Measurements from ENCODE around the gene DNAAF5. TPM values are rescaled to one million over a fixed set of nuclear protein-coding genes. Genes with fewer than 3 reads are reported as not detected.
A peak's percentile ranks its signal among the peaks of the same experiment; 100 is the strongest.
"Not testable (repeated sequence)": the region's sequence is repeated elsewhere in the genome, so short reads cannot be mapped to it uniquely, and the experiment has no call there.

DNAAF5 gene
- total and polyA plus RNA-seq, 12 donors = 10.4 to 30.0 (median 24.7) TPM

- H3K4me3 ChIP-seq = no peak overlapping the region
- 96 to 97% methylated on average over 26 of the region's 26 CpGs for WGBS, 2 donors
- H3K36me3 ChIP-seq = peaks cover 0 to 52% (median 8%) of the 10 kb centered on the region in 9 donors
- no peaks in the 10 kb centered on the region for H3K27me3 ChIP-seq
- intact Hi-C loops (cut with DNase I) = no loop called here
- DNase-seq = no peak
- no peak for ATAC-seq
- no peak for TF ChIP-seq CTCF (IDR thresholded peaks at IDR 0.05)
- H3K4me1 ChIP-seq = peaks cover 0 to 29% (median 15%) of the 10 kb centered on the region in 9 donors
- peak overlapping the region in 1 of 10 donors; percentile 77 for H3K27ac ChIP-seq
- H3K9me3 ChIP-seq = no peaks in the 10 kb centered on the region
These were observed 23.8 kb downstream of the DNAAF5 start for GRCh38 chr7:750111-750905.

- no peak overlapping the region for H3K27ac ChIP-seq
- H3K27me3 ChIP-seq = no peaks in the 10 kb centered on the region
- no peak overlapping the region for H3K4me3 ChIP-seq
- DNase-seq = no peak
- peaks cover 0 to 23% (median 14%) of the 10 kb centered on the region in 9 donors for H3K4me1 ChIP-seq
- no peak for TF ChIP-seq CTCF (IDR thresholded peaks at IDR 0.05)
- ATAC-seq = no peak
- H3K36me3 ChIP-seq = peaks cover 0 to 58% (median 11%) of the 10 kb centered on the region in 9 donors
- no peaks in the 10 kb centered on the region for H3K9me3 ChIP-seq
- intact Hi-C loops (cut with DNase I) = no loop called here
- WGBS, 2 donors = 90 to 96% methylated on average over 15 of the region's 15 CpGs
These were observed 25.3 kb downstream of the DNAAF5 start for GRCh38 chr7:751826-752225.

DNA sequence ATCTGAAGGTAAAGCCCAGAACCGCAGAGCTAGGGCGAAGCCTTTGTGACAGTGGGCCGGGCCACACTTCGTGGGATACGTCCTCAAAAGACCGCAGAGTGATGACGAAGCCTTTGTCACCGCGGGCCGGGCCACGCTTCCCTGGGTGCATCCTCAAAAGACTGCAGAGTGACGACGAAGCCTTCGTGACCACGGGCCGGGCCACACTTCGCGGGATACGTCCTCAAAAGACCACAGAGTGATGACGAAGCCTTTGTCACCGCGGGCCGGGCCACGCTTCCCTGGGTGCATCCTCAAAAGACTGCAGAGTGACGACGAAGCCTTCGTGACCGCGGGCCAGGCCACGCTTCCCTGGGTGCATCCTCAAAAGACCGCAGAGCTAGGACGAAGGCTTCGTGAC lies 25.8 kb downstream of the DNAAF5 start:
- DNase-seq; ATAC-seq; intact Hi-C loops (cut with DNase I); H3K27me3 ChIP-seq; H3K27ac ChIP-seq; H3K9me3 ChIP-seq; H3K4me3 ChIP-seq: not testable (repeated sequence)
- Histone ChIP-seq H3K4me1 (peaks cover 0 to 23% (median 14%) of the 10 kb centered on the region in 9 donors), H3K36me3 (peaks cover 0 to 62% (median 15%) of the 10 kb centered on the region in 9 donors)
- 92 to 98% methylated on average over 33 of the region's 33 CpGs for WGBS, 2 donors

- TF ChIP-seq CTCF (IDR thresholded peaks at IDR 0.05) = no peak
- Histone ChIP-seq H3K9me3 (no peaks in the 10 kb centered on the region), H3K27me3 (no peaks in the 10 kb centered on the region), H3K36me3 (peaks cover 0 to 71% (median 24%) of the 10 kb centered on the region in 9 donors), H3K27ac (no peak overlapping the region), H3K4me3 (no peak overlapping the region), H3K4me1 (peaks cover 0 to 23% (median 14%) of the 10 kb centered on the region in 9 donors)
- DNase-seq (no peak), ATAC-seq (no peak)
- intact Hi-C loops (cut with DNase I) = no loop called here
- WGBS, 2 donors = 97% methylated on average over 17 of the region's 17 CpGs
These were observed 26.7 kb downstream of the DNAAF5 start for GRCh38 chr7:753190-753589.

All from heart right ventricle (tissue), 16 donors.